H1 (cell line): ENCODE measurements around the gene PTGER3. TPM values are rescaled to one million over a fixed set of nuclear protein-coding genes. Genes with fewer than 3 reads are reported as not detected.

Experiments
- CTCF ChIA-PET: fragments of 300-600 bp; sonication (Branson Sonifier 250); formaldehyde crosslinking; loops from one replicate; lab custom pipeline; 2021; ENCODE audit not compliant: partially characterized antibody; lab: Charles Lee
- POLR2A ChIA-PET: fragments of 300-600 bp; sonication (Branson Sonifier 250); formaldehyde crosslinking; loops from one replicate; lab custom pipeline; 2021; ENCODE audit warnings: inconsistent platforms; ENCODE audit not compliant: partially characterized antibody; lab: Charles Lee
- DNase-seq, 2 experiments: peaks; one replicate each; pipeline versions ENCODE4 v3.0.0 to v3.0.0-alpha.2; 2010 to 2022; ENCODE audit warnings: low spot score in 2 of 2, low read depth in 1 of 2, mixed read lengths in 1 of 2
- FAIRE-seq: peaks from 2 replicates; lab custom pipeline; 2011; peaks lifted over from hg19 to GRCh38; lab: Jason Lieb, UNC
- H2AFZ ChIP-seq: 2 replicates; pipeline ENCODE4 v1.8.1; 2012; ENCODE audit warnings: low read length, inconsistent platforms
- H2AK5ac ChIP-seq: 2 replicates; pipeline ENCODE4 v1.6.1; 2013; ENCODE audit warnings: low read depth, low read length
- H2BK120ac ChIP-seq: replicated peaks from 2 replicates; pipeline ENCODE3; 2013; ENCODE audit warnings: low read depth, low read length, inconsistent platforms
- H2BK12ac ChIP-seq: 2 replicates; pipeline ENCODE4 v1.6.1; 2013; ENCODE audit warnings: low read depth, low read length
- H2BK15ac ChIP-seq: 2 replicates; pipeline ENCODE4 v1.6.1; 2013; ENCODE audit warnings: low read length
- H2BK20ac ChIP-seq: 2 replicates; pipeline ENCODE4 v1.6.1; 2013; ENCODE audit warnings: low read length
- H2BK5ac ChIP-seq: 2 replicates; pipeline ENCODE4 v1.6.1; 2013; ENCODE audit warnings: low read depth, low read length
- H3K14ac ChIP-seq: 2 replicates; pipeline ENCODE4 v1.6.1; 2013; ENCODE audit warnings: inconsistent platforms; ENCODE audit not compliant: insufficient read length
- H3K18ac ChIP-seq: 2 replicates; pipeline ENCODE4 v1.6.1; 2013; ENCODE audit warnings: low read length; ENCODE audit errors: extremely low read depth
- H3K23ac ChIP-seq: 2 replicates; pipeline ENCODE4 v1.6.1; 2013; ENCODE audit warnings: inconsistent platforms; ENCODE audit not compliant: insufficient read length
- H3K23me2 ChIP-seq: 2 replicates; pipeline ENCODE4 v1.6.1; 2013; ENCODE audit warnings: low read depth, low read length
- H3K27ac ChIP-seq: 2 replicates; pipeline ENCODE4 v1.6.1; 2011; ENCODE audit warnings: low read depth, low read length, inconsistent platforms
- H3K27me3 ChIP-seq, 4 experiments: replicated peaks in 1 of 4; 1 replicate in 1 of 4; 2 replicates in 3 of 4; pipeline versions ENCODE4 v1.6.1 to v1.8.1; 2011 to 2013; ENCODE audit warnings: low read length in 3 of 4, mild to moderate bottlenecking in 3 of 4, inconsistent platforms in 2 of 4, mixed read lengths in 2 of 4, moderate library complexity in 1 of 4; ENCODE audit not compliant: control insufficient read depth in 3 of 4, insufficient read depth in 3 of 4; ENCODE audit errors: extremely low read depth in 1 of 4
- H3K36me3 ChIP-seq, 4 experiments: 2 replicates each; pipeline versions ENCODE4 v1.6.1 to v1.8.1; 2011 to 2013; ENCODE audit warnings: mild to moderate bottlenecking in 4 of 4, low read length in 3 of 4, moderate library complexity in 2 of 4, control low read depth in 1 of 4, inconsistent platforms in 1 of 4; ENCODE audit not compliant: insufficient read depth in 4 of 4, control insufficient read depth in 2 of 4
- H3K4ac ChIP-seq: replicated peaks from 2 replicates; pipeline ENCODE3; 2013; ENCODE audit warnings: low read length, low read depth, mixed read lengths, inconsistent platforms; ENCODE audit not compliant: insufficient read length
- H3K4me1 ChIP-seq, 4 experiments: replicated peaks in 1 of 4; 1 replicate in 1 of 4; 2 replicates in 3 of 4; pipeline versions ENCODE4 v1.6.1 to v1.8.1; 2011 to 2013; ENCODE audit warnings: low read length in 3 of 4, inconsistent platforms in 2 of 4, mixed read lengths in 1 of 4; ENCODE audit not compliant: insufficient read depth in 4 of 4, control insufficient read depth in 3 of 4
- H3K4me2 ChIP-seq, 2 experiments: 2 replicates each; pipeline versions ENCODE4 v1.6.1 to v1.8.1; 2011 to 2013; ENCODE audit warnings: low read depth in 2 of 2, low read length in 2 of 2, control low read depth in 1 of 2, inconsistent platforms in 1 of 2, mild to moderate bottlenecking in 1 of 2; ENCODE audit not compliant: insufficient read depth in 1 of 2
- H3K4me3 ChIP-seq, 4 experiments: fragments of 200-600, 300-600 bp in 1 of 4; sonication (generic), shearing (Covaris generic), sonication (Bioruptor Twin) in 1 of 4; 2 replicates each; pipeline versions ENCODE4 v1.5.1 to v1.8.1; 2011 to 2016; ENCODE audit warnings: low read length in 4 of 4, low read depth in 3 of 4, control low read depth in 2 of 4, inconsistent platforms in 2 of 4, mild to moderate bottlenecking in 2 of 4, mixed read lengths in 1 of 4, moderate library complexity in 1 of 4; ENCODE audit not compliant: insufficient read depth in 2 of 4; ENCODE audit errors: extremely low read depth in 1 of 4
- H3K56ac ChIP-seq: replicated peaks from 2 replicates; pipeline ENCODE3; 2013; ENCODE audit warnings: low read depth, mild to moderate bottlenecking, mixed read lengths, low read length, inconsistent platforms; ENCODE audit not compliant: insufficient read length
- H3K79me1 ChIP-seq: 2 replicates; pipeline ENCODE4 v1.6.1; 2013; ENCODE audit warnings: low read depth, low read length, control low read depth
- H3K79me2 ChIP-seq, 2 experiments: 2 replicates each; pipeline versions ENCODE4 v1.6.1 to v1.8.1; 2012 to 2013; ENCODE audit warnings: low read length in 2 of 2, mild to moderate bottlenecking in 2 of 2, inconsistent platforms in 1 of 2; ENCODE audit not compliant: insufficient read depth in 2 of 2, control insufficient read depth in 1 of 2
- H3K9ac ChIP-seq, 4 experiments: replicated peaks in 1 of 4; 1 replicate in 1 of 4; 2 replicates in 3 of 4; pipeline versions ENCODE4 v1.6.1 to v1.8.1; 2011 to 2013; ENCODE audit warnings: low read depth in 3 of 4, low read length in 3 of 4, control low read depth in 2 of 4, mild to moderate bottlenecking in 2 of 4, moderate library complexity in 2 of 4, inconsistent platforms in 1 of 4; ENCODE audit errors: extremely low read depth in 1 of 4
- H3K9me3 ChIP-seq, 2 experiments: 2 replicates each; pipeline versions ENCODE4 v1.6.1 to v1.8.1; 2012 to 2013; ENCODE audit warnings: mild to moderate bottlenecking in 2 of 2, moderate library complexity in 2 of 2, control low read depth in 1 of 2, inconsistent platforms in 1 of 2, low read depth in 1 of 2, low read length in 1 of 2, mixed read lengths in 1 of 2; ENCODE audit not compliant: insufficient read depth in 2 of 2
- H4K20me1 ChIP-seq, 2 experiments: replicated peaks in 1 of 2; 2 replicates each; pipeline versions ENCODE3 to v1.8.1; 2011 to 2013; ENCODE audit warnings: inconsistent platforms in 2 of 2, low read length in 2 of 2, mild to moderate bottlenecking in 1 of 2; ENCODE audit not compliant: insufficient read depth in 2 of 2, control insufficient read depth in 1 of 2
- H4K5ac ChIP-seq: 2 replicates; pipeline ENCODE4 v1.6.1; 2013; ENCODE audit warnings: low read length, low read depth, mixed read lengths, inconsistent platforms; ENCODE audit not compliant: insufficient read length
- H4K8ac ChIP-seq: 2 replicates; pipeline ENCODE4 v1.8.0; 2013; ENCODE audit warnings: mild to moderate bottlenecking, moderate library complexity, low read length, inconsistent platforms; ENCODE audit not compliant: insufficient read depth; ENCODE audit errors: extremely low read depth
- H4K91ac ChIP-seq: replicated peaks from 2 replicates; pipeline ENCODE3; 2013; ENCODE audit warnings: low read length, mixed read lengths, inconsistent platforms; ENCODE audit not compliant: insufficient read length
- EP300 ChIP-seq, 2 experiments: IDR thresholded peaks; 1 replicate in 1 of 2; 2 replicates in 1 of 2; pipeline ENCODE4 v1.6.1; 2011 to 2012; ENCODE audit warnings: low read depth in 2 of 2, low read length in 2 of 2, mild to moderate bottlenecking in 2 of 2, borderline replicate concordance in 1 of 2, inconsistent platforms in 1 of 2, moderate library complexity in 1 of 2
- FOSL1 ChIP-seq: IDR thresholded peaks from 2 replicates; pipeline ENCODE4 v1.6.1; 2011; ENCODE audit warnings: mild to moderate bottlenecking, low read depth, low read length, moderate library complexity; ENCODE audit not compliant: insufficient read depth
- WGBS, 2 experiments: shearing (Covaris generic) in 1 of 2; methylation state at CpG; one replicate each; pipeline versions ENCODE4 v1.1.6 to v1.1.7; 2013 to 2015; ENCODE audit warnings: low lambda C conversion rate in 2 of 2, mixed read lengths in 2 of 2, inconsistent platforms in 1 of 2, low coverage in 1 of 2, missing lambda C conversion rate in 1 of 2; ENCODE audit not compliant: insufficient replicate concordance in 2 of 2, insufficient coverage in 1 of 2, insufficient read length in 1 of 2; ENCODE audit errors: extremely low coverage in 1 of 2, missing lambda C conversion rate in 1 of 2; 5-methylcytosine and 5-hydroxymethylcytosine counted together
- polyA plus RNA-seq, 7 experiments: library from polyadenylated mRNA; depleted of rRNA in 3 of 7; stranded (reverse) in 5 of 7; unstranded in 2 of 7; fragments of >200 nt in 5 of 7; fragments of 200-250 nt in 2 of 7; gene quantifications; 1 replicate in 5 of 7; 2 replicates in 1 of 7; 4 replicates in 1 of 7; pipeline versions ENCODE4 v1.2.1 to v1.2.3, GENCODE V29; 2011 to 2013; ENCODE audit warnings: missing spikeins in 2 of 7, mixed read lengths in 2 of 7
- total RNA-seq: library from RNA; stranded (reverse); fragmentation: NEBNext Ultra II Directional; extraction: Animal tissue kit (Norgen Biotek cat#: 25700); gene quantifications from 2 replicates; pipeline ENCODE4 v1.2.1, GENCODE V29; 2021

The PTGER3 gene
- total and polyA plus RNA-seq, 2 of the 8 experiments (the other 6 are each of a cell fraction or from before 2014, with no cell fraction given): 0.38 to 0.82 TPM

- Histone ChIP-seq H2BK120ac (no peak overlapping the region), H4K91ac (no peak overlapping the region), H2BK15ac (no peak overlapping the region), H3K9me3 (no peaks in the 10 kb centered on the region), H3K4me3 (no peak overlapping the region), H3K18ac (no peak overlapping the region), H3K36me3 (no peaks in the 10 kb centered on the region), H3K56ac (no peak overlapping the region), H2AFZ (no peak overlapping the region), H4K5ac (no peak overlapping the region), H3K23ac (no peak overlapping the region), H3K4me2 (no peak overlapping the region), H3K4me1 (no peaks in the 10 kb centered on the region), H3K23me2 (no peaks in the 10 kb centered on the region), H3K27me3 (no peaks in the 10 kb centered on the region), H2BK20ac (no peak overlapping the region), H3K14ac (no peak overlapping the region), H3K79me1 (no peaks in the 10 kb centered on the region), H4K20me1 (no peaks in the 10 kb centered on the region), H2BK5ac (no peak overlapping the region)
- FAIRE-seq (no peak), DNase-seq (no peak)
- 83% methylated on average over 1 of the region's 1 CpG; no CpG with 5 or more reads in 1 of the 2 experiments for WGBS, 2 experiments
- ChIA-PET POLR2A (no interaction called here), CTCF (no interaction called here)
- TF ChIP-seq FOSL1: no peak
- TF ChIP-seq EP300 (IDR thresholded peaks at IDR 0.05; ENCODE audit: borderline replicate concordance in 1 of 2, low read depth in 2 of 2, low read length in 2 of 2): no peak
- TF ChIP-seq, all 59 proteins: peak for 0
- H3K9ac ChIP-seq: no peak overlapping the region
- H3K27ac ChIP-seq: no peak overlapping the region
- H2AK5ac ChIP-seq: no peak overlapping the region
- no peak overlapping the region for H4K8ac ChIP-seq
- H3K4ac ChIP-seq: no peak overlapping the region
- H2BK12ac ChIP-seq: no peak overlapping the region
- H3K79me2 ChIP-seq: no peaks in the 10 kb centered on the region
These were observed 17.6 kb downstream of the PTGER3 start for GRCh38 chr1:71030026-71030425.
